ENCODE results near the gene MGAT5B. TPM values are rescaled to one million over a fixed set of nuclear protein-coding genes. Genes with fewer than 3 reads are reported as not detected.

Gene MGAT5B
- total RNA-seq, 2 donors from 2014 or later: 3.6 TPM; not detected in 1

GRCh38 chr17:76904116-76904515 lies 35.9 kb downstream of the MGAT5B start:
- Histone ChIP-seq H3K27ac (no peak overlapping the region), H3K4me3 (no peak overlapping the region), H3K36me3 (replicated peaks in 1 of 2; ENCODE audit: insufficient read depth in 1 of 2, low read depth in 2 of 2) (no peaks in the 10 kb centered on the region), H3K9me3 (no peaks in the 10 kb centered on the region), H3K4me1 (no peaks in the 10 kb centered on the region), H3K27me3 (no peaks in the 10 kb centered on the region)
- 54 to 73% methylated on average over 4 to 13 of the region's 13 CpGs for WGBS, 2 donors
- intact Hi-C loops (cut with DNase I): no loop called here
- no peak for DNase-seq
- no peak for ATAC-seq
- TF ChIP-seq CTCF (IDR thresholded peaks at IDR 0.05) (no peak), POLR2A (IDR thresholded peaks at IDR 0.05) (no peak)

GRCh38 chr17:76905036-76905435 lies 36.8 kb downstream of the MGAT5B start:
- no peak for TF ChIP-seq POLR2A (IDR thresholded peaks at IDR 0.05)
- TF ChIP-seq CTCF (IDR thresholded peaks at IDR 0.05): no peak
- intact Hi-C loops (cut with DNase I): no loop called here
- Histone ChIP-seq H3K27ac (no peak overlapping the region), H3K4me3 (no peak overlapping the region), H3K9me3 (no peaks in the 10 kb centered on the region), H3K36me3 (replicated peaks in 1 of 2; ENCODE audit: insufficient read depth in 1 of 2, low read depth in 2 of 2) (no peaks in the 10 kb centered on the region), H3K27me3 (no peaks in the 10 kb centered on the region), H3K4me1 (no peaks in the 10 kb centered on the region)
- 85% methylated on average over 8 of the region's 8 CpGs; no CpG with 5 or more reads in 1 of the 2 donors for WGBS, 2 donors
- DNase-seq: no peak
- no peak for ATAC-seq

- TF ChIP-seq POLR2A (IDR thresholded peaks at IDR 0.05): no peak
- TF ChIP-seq CTCF (IDR thresholded peaks at IDR 0.05): no peak
- ATAC-seq: no peak
- H3K36me3 ChIP-seq (replicated peaks in 1 of 2; ENCODE audit: insufficient read depth in 1 of 2, low read depth in 2 of 2): no peaks in the 10 kb centered on the region
- WGBS, 2 donors: 51% methylated on average over 6 to 17 of the region's 17 CpGs
- H3K9me3 ChIP-seq: no peaks in the 10 kb centered on the region
- no peak overlapping the region for H3K4me3 ChIP-seq
- H3K27ac ChIP-seq: no peak overlapping the region
- DNase-seq: no peak
- H3K27me3 ChIP-seq: no peaks in the 10 kb centered on the region
- no peaks in the 10 kb centered on the region for H3K4me1 ChIP-seq
- intact Hi-C loops (cut with DNase I): no loop called here
These were observed 37.6 kb downstream of the MGAT5B start for GRCh38 chr17:76905836-76906235.

GRCh38 chr17:76906463-76906862 lies 38.3 kb downstream of the MGAT5B start:
- DNase-seq: no peak
- 30 to 39% methylated on average over 2 to 6 of the region's 6 CpGs for WGBS, 2 donors
- TF ChIP-seq CTCF (IDR thresholded peaks at IDR 0.05) (no peak), POLR2A (IDR thresholded peaks at IDR 0.05) (no peak)
- Histone ChIP-seq H3K27ac (no peak overlapping the region), H3K4me3 (no peak overlapping the region), H3K9me3 (no peaks in the 10 kb centered on the region), H3K36me3 (replicated peaks in 1 of 2; ENCODE audit: insufficient read depth in 1 of 2, low read depth in 2 of 2) (no peaks in the 10 kb centered on the region), H3K4me1 (no peaks in the 10 kb centered on the region), H3K27me3 (no peaks in the 10 kb centered on the region)
- ATAC-seq: no peak
- intact Hi-C loops (cut with DNase I): no loop called here

GRCh38 chr17:76907352-76907751 lies 39.1 kb downstream of the MGAT5B start:
- DNase-seq (no peak), ATAC-seq (no peak)
- H3K4me1 ChIP-seq: no peaks in the 10 kb centered on the region
- no peaks in the 10 kb centered on the region for H3K27me3 ChIP-seq
- no peaks in the 10 kb centered on the region for H3K36me3 ChIP-seq (replicated peaks in 1 of 2; ENCODE audit: insufficient read depth in 1 of 2, low read depth in 2 of 2)
- H3K27ac ChIP-seq: no peak overlapping the region
- intact Hi-C loops (cut with DNase I): no loop called here
- TF ChIP-seq CTCF (IDR thresholded peaks at IDR 0.05) (no peak), POLR2A (IDR thresholded peaks at IDR 0.05) (no peak)
- no peak overlapping the region for H3K4me3 ChIP-seq
- H3K9me3 ChIP-seq: no peaks in the 10 kb centered on the region
- 62 to 69% methylated on average over 3 of the region's 3 CpGs for WGBS, 2 donors

All from body of pancreas (tissue), 4 donors.